ENCODE data around the gene FOLR3. TPM values are rescaled to one million over a fixed set of nuclear protein-coding genes. Genes with fewer than 3 reads are reported as not detected.
A peak's percentile ranks its signal among the peaks of the same experiment; 100 is the strongest.

Gene FOLR3
- total RNA-seq, 1 donor from 2014 or later = not detected

- no peaks in the 10 kb centered on the region for H4K20me1 ChIP-seq (ENCODE audit: insufficient read depth, low read length)
- Mint-ChIP-seq H3K9me3 (ENCODE audit: unreplicated experiment) (no peaks in the 10 kb centered on the region), H3K27ac (ENCODE audit: unreplicated experiment) (no peak overlapping the region), H3K4me3 (ENCODE audit: unreplicated experiment) (no peak overlapping the region), H3K27me3 (ENCODE audit: low read depth, unreplicated experiment) (no peaks in the 10 kb centered on the region), H3K4me1 (ENCODE audit: low read depth, unreplicated experiment) (peaks cover 24% of the 10 kb centered on the region), H3K36me3 (ENCODE audit: low read depth, unreplicated experiment) (peaks cover 29% of the 10 kb centered on the region)
- H2AFZ ChIP-seq (ENCODE audit: low read depth, low read length) = no peak overlapping the region
- H3K9me3 ChIP-seq (ENCODE audit: insufficient read depth, low read depth, low read length) = no peaks in the 10 kb centered on the region
- peaks cover 24% of the 10 kb centered on the region for H3K4me1 ChIP-seq (ENCODE audit: insufficient read depth, low read length)
- no peak overlapping the region for H3K4me2 ChIP-seq (ENCODE audit: low read length)
- H3K36me3 ChIP-seq (ENCODE audit: insufficient read depth, low read length) = peaks cover 24% of the 10 kb centered on the region
- H3K27me3 ChIP-seq (ENCODE audit: insufficient read depth, low read length) = no peaks in the 10 kb centered on the region
- no peak for DNase-seq (ENCODE audit: low read depth)
- H3K27ac ChIP-seq (ENCODE audit: low read depth, low read length) = no peak overlapping the region
- no peak overlapping the region for H3K9ac ChIP-seq (ENCODE audit: low read length)
- H3K4me3 ChIP-seq (ENCODE audit: insufficient read depth, low read depth, low read length) = no peak overlapping the region
- TF ChIP-seq CTCF (IDR thresholded peaks at IDR 0.05; ENCODE audit: insufficient read depth, low read depth, low read length) = no peak
- H3K79me2 ChIP-seq (ENCODE audit: insufficient read depth, low read length) = peaks cover 48% of the 10 kb centered on the region
- FAIRE-seq = no peak
Measured at GRCh38 chr11:72098741-72099140, 36.8 kb upstream of the FOLR3 start.

- peaks cover 18% of the 10 kb centered on the region for H3K36me3 ChIP-seq (ENCODE audit: insufficient read depth, low read length)
- DNase-seq (ENCODE audit: low read depth) (no peak), FAIRE-seq (no peak)
- H3K27me3 ChIP-seq (ENCODE audit: insufficient read depth, low read length) = no peaks in the 10 kb centered on the region
- no peak overlapping the region for H3K27ac ChIP-seq (ENCODE audit: low read depth, low read length)
- no peaks in the 10 kb centered on the region for H4K20me1 ChIP-seq (ENCODE audit: insufficient read depth, low read length)
- no peaks in the 10 kb centered on the region for H3K9me3 ChIP-seq (ENCODE audit: insufficient read depth, low read depth, low read length)
- Mint-ChIP-seq H3K27me3 (ENCODE audit: low read depth, unreplicated experiment) (no peaks in the 10 kb centered on the region), H3K4me3 (ENCODE audit: unreplicated experiment) (no peak overlapping the region), H3K36me3 (ENCODE audit: low read depth, unreplicated experiment) (peaks cover 31% of the 10 kb centered on the region), H3K27ac (ENCODE audit: unreplicated experiment) (no peak overlapping the region), H3K9me3 (ENCODE audit: unreplicated experiment) (peaks cover 2% of the 10 kb centered on the region), H3K4me1 (ENCODE audit: low read depth, unreplicated experiment) (peaks cover 26% of the 10 kb centered on the region)
- H3K79me2 ChIP-seq (ENCODE audit: insufficient read depth, low read length) = peaks cover 48% of the 10 kb centered on the region
- H3K9ac ChIP-seq (ENCODE audit: low read length) = no peak overlapping the region
- H3K4me2 ChIP-seq (ENCODE audit: low read length) = peak overlapping the region; percentile 98
- H2AFZ ChIP-seq (ENCODE audit: low read depth, low read length) = no peak overlapping the region
- TF ChIP-seq CTCF (IDR thresholded peaks at IDR 0.05; ENCODE audit: insufficient read depth, low read depth, low read length) = no peak
- TF ChIP-seq EZH2 (IDR thresholded peaks at IDR 0.05; ENCODE audit: insufficient read depth, low read length) = no peak
- H3K4me1 ChIP-seq (ENCODE audit: insufficient read depth, low read length) = peaks cover 24% of the 10 kb centered on the region
- H3K4me3 ChIP-seq (ENCODE audit: insufficient read depth, low read depth, low read length) = no peak overlapping the region
Measured at GRCh38 chr11:72100009-72100408, 35.5 kb upstream of the FOLR3 start.

- Histone ChIP-seq H3K4me2 (ENCODE audit: low read length) (peak overlapping the region; percentile 98), H3K36me3 (ENCODE audit: insufficient read depth, low read length) (peaks cover 14% of the 10 kb centered on the region), H3K4me1 (ENCODE audit: insufficient read depth, low read length) (peaks cover 24% of the 10 kb centered on the region), H3K27me3 (ENCODE audit: insufficient read depth, low read length) (no peaks in the 10 kb centered on the region), H3K9me3 (ENCODE audit: insufficient read depth, low read depth, low read length) (no peaks in the 10 kb centered on the region), H4K20me1 (ENCODE audit: insufficient read depth, low read length) (no peaks in the 10 kb centered on the region), H2AFZ (ENCODE audit: low read depth, low read length) (no peak overlapping the region), H3K79me2 (ENCODE audit: insufficient read depth, low read length) (peaks cover 48% of the 10 kb centered on the region), H3K4me3 (ENCODE audit: insufficient read depth, low read depth, low read length) (no peak overlapping the region), H3K27ac (ENCODE audit: low read depth, low read length) (no peak overlapping the region), H3K9ac (ENCODE audit: low read length) (no peak overlapping the region)
- Mint-ChIP-seq H3K27ac (ENCODE audit: unreplicated experiment) (no peak overlapping the region), H3K4me3 (ENCODE audit: unreplicated experiment) (no peak overlapping the region), H3K9me3 (ENCODE audit: unreplicated experiment) (peaks cover 2% of the 10 kb centered on the region), H3K27me3 (ENCODE audit: low read depth, unreplicated experiment) (no peaks in the 10 kb centered on the region), H3K4me1 (ENCODE audit: low read depth, unreplicated experiment) (peaks cover 26% of the 10 kb centered on the region), H3K36me3 (ENCODE audit: low read depth, unreplicated experiment) (peaks cover 33% of the 10 kb centered on the region)
- DNase-seq (ENCODE audit: low read depth) (no peak), FAIRE-seq (no peak)
- TF ChIP-seq CTCF (IDR thresholded peaks at IDR 0.05; ENCODE audit: insufficient read depth, low read depth, low read length) (no peak), EZH2 (IDR thresholded peaks at IDR 0.05; ENCODE audit: insufficient read depth, low read length) (no peak)
Measured at GRCh38 chr11:72100462-72100861, 35.1 kb upstream of the FOLR3 start.

Data from astrocyte (in vitro differentiated cells and primary cell).